Fibroblast of mammary gland (primary cell): ENCODE measurements around the gene NOTCH2.

Source experiments
- DNase-seq: peaks from one replicate; pipeline ENCODE4 v3.0.0-alpha.2; 2010; ENCODE audit warnings: low read depth
- H3K4me3 ChIP-seq: 2 replicates; pipeline ENCODE4 v1.5.1; 2011; ENCODE audit warnings: low read depth, mild to moderate bottlenecking, low read length, moderate library complexity; ENCODE audit not compliant: control insufficient read depth
- TF ChIP-seq, protein P1 (sequence below): conservative IDR thresholded peaks from 2 replicates; pipeline ENCODE4 v1.5.1; 2011; ENCODE audit warnings: low read depth, low read length, inconsistent platforms; ENCODE audit not compliant: control insufficient read depth, insufficient read depth

NOTCH2 gene

DNA sequence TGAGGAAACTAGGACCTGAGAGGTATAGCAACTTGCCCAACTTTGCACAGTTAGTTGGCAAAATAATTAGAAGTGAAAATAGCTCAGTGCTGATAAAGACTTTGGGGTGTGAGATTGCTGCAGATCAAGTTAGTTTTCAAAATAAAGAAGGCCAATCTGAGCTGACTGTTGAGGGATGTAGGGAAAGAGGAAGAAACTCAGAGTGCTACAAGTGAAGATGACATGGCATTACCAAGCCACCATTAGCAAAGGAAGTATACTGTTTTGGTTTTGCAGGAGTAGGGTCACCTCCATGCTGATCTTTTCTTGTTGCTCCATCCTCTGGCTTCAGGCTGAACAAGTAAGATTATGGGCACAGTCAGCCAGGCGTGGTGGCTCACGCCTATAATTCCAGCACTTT lies 94.5 kb downstream of the NOTCH2 start:
- no peak overlapping the region for H3K4me3 ChIP-seq
- no peak for DNase-seq
- TF ChIP-seq, protein P1, sequence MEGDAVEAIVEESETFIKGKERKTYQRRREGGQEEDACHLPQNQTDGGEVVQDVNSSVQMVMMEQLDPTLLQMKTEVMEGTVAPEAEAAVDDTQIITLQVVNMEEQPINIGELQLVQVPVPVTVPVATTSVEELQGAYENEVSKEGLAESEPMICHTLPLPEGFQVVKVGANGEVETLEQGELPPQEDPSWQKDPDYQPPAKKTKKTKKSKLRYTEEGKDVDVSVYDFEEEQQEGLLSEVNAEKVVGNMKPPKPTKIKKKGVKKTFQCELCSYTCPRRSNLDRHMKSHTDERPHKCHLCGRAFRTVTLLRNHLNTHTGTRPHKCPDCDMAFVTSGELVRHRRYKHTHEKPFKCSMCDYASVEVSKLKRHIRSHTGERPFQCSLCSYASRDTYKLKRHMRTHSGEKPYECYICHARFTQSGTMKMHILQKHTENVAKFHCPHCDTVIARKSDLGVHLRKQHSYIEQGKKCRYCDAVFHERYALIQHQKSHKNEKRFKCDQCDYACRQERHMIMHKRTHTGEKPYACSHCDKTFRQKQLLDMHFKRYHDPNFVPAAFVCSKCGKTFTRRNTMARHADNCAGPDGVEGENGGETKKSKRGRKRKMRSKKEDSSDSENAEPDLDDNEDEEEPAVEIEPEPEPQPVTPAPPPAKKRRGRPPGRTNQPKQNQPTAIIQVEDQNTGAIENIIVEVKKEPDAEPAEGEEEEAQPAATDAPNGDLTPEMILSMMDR = no peak

DNA sequence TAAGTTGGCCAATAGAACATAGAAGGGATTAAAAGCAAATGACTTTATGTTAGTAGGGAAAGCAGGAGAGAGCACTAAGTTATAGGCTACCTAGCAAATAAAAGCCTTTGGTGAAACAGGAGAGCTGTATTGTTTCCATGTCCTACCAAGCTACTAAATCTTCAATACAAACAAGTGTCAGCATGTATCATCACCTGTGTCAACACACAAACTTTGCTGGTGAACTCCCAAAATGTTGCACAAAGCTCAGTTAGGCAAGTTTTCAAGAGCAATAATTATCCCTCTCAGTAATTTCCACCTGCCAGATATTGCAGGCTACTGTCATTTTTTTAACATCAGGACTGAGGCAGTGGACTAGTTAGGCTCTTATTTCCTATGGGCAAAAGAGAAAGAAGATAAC lies 95.4 kb downstream of the NOTCH2 start:
- no peak overlapping the region for H3K4me3 ChIP-seq
- no peak for DNase-seq
- TF ChIP-seq, protein P1 = no peak

DNA sequence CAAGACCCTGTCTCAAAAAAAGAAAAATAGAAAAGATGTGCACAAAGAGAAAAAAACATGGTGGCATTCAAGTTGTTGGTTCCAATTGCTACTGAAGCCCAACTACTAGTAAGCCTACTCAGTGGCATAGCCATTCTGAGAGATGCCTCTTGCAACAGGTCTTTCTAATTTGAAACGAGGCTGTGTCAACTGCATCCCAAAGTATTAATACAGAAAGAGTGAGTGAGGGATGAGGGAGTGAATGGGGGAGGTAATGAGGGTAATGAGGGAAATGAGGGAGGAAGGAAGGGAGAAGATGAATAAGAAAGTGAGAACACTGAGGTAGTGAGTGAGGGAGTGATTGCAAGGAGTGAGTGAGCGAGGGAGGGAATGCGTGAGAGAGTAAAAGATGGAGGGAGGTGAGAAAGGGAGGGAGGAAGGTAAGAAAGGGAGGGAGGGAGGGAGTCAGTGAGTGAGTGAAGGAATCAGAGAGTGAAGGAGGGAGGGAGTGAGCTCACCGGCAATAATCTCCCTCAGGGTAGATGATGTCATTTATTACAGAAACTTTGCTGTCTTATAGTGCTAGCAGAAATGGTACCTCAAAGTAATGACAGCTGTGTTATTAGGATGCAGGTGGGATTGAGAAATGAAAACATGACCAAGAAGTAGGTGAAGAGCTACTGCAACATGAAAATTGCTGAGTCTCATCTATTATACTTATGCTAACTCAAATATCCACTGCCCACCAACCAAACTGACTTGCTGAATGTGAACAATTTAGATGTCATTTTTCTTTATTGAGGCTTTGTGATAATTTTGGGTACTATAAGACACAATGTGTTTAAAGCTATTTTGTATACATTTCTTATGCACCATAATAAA lies 97.5 kb downstream of the NOTCH2 start:
- DNase-seq = no peak
- H3K4me3 ChIP-seq = no peak overlapping the region
- TF ChIP-seq, protein P1 = no peak

DNA sequence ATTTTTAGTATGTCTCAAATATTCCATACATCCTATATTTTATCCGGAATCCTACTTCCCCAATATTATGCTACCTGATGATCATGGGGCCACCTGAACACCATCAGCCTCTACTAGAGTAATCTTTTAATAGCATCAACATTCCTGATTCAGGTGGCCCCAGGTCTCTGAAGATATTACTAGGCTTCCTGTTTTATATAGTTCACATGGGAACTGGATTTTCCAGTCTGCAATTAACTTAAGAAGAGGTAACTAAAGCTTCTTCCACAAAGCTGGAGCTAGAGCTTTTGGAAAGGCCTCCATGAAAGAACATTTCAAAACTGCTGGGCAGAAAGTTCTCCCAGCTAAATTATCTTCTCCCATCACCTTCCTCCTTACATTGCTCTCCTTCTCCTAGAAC lies 100.9 kb downstream of the NOTCH2 start:
- no peak overlapping the region for H3K4me3 ChIP-seq
- TF ChIP-seq, protein P1 = no peak
- no peak for DNase-seq

DNA sequence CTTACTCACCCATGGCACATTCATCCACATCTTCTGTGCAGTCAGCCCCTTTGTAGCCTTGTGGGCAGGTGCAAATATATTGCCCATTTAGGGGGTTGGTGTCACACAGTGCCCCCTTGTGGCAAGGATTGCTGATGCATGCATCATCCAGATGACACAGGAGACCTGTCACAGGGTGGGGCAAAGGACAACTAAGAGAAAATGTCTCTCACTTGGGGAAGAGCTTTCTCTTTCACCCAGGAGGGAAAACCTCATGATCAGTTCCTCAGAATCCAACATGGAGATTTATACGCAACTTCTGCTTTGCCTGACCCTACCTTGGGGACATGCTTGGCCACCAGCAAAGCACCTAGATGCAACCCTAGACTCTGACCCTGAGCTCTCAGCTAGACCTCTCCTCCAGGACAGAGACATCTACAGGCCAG lies 101.4 kb downstream of the NOTCH2 start:
- no peak overlapping the region for H3K4me3 ChIP-seq
- peak; percentile 64 for DNase-seq
- TF ChIP-seq, protein P1 = peak; percentile 68

DNA sequence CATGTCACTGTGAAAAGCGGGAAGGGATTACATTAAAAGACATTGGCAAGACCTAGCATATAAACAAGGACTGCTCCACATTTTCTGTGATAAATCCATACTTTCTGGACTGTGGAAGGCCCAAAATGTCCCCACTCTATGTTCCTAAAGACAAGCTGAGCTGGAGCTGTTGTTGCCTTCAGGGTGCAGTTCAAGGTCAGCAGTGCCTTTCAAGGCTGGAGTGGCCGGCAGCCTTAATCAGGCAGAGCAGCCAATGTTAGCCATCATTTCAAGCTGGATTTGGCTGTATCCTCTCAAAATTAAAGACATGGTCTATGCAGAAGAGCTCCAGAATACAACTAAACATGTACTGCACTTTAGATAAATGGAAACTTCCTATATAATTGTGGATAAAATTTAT lies 102.8 kb downstream of the NOTCH2 start:
- H3K4me3 ChIP-seq = no peak overlapping the region
- DNase-seq = no peak
- TF ChIP-seq, protein P1 = no peak
